GM12878 (cell line): ENCODE measurements around the gene TNFSF8. TPM values are rescaled to one million over a fixed set of nuclear protein-coding genes. Genes with fewer than 3 reads are reported as not detected.

ENCODE experiments used
- ATAC-seq: fragments of 200-7000 bp; cut with Tn5 transposase; 3 replicates; pipeline ENCODE4 v1.9.1; 2020; ENCODE audit warnings: mild to moderate bottlenecking, moderate library complexity
- BruUV-seq: library from RNA; stranded (reverse); fragments of 400-500 nt; replicated peaks from 2 replicates; lab custom pipeline; 2021; lab: Mats Ljungman, UMichigan
- CTCF ChIA-PET: fragments of 300-600 bp; sonication (Branson Sonifier 250); formaldehyde crosslinking; extraction: SDS; loops from one replicate; lab custom pipeline; 2021; ENCODE audit warnings: inconsistent platforms; lab: Yijun Ruan, JAX
- POLR2A ChIA-PET: fragments of 350-600 bp; formaldehyde crosslinking; extraction: SDS; loops from one replicate; lab custom pipeline; 2021; ENCODE audit warnings: inconsistent platforms; lab: Charles Lee
- RAD21 ChIA-PET: fragments of 300-600 bp; sonication (Branson Sonifier 250); formaldehyde crosslinking; loops from one replicate; lab custom pipeline; 2023; ENCODE audit warnings: antibody characterized with exemption; ENCODE audit not compliant: unreplicated experiment; lab: Charles Lee
- SMC1A ChIA-PET: fragments of 300-600 bp; sonication (Branson Sonifier 250); formaldehyde crosslinking; loops from one replicate; lab custom pipeline; 2023; ENCODE audit not compliant: unreplicated experiment, uncharacterized antibody; lab: Charles Lee
- DNase-seq: peaks from one replicate; pipeline ENCODE4 v3.0.0-alpha.2; 2011; ENCODE audit warnings: low read depth, low spot score
- FAIRE-seq: peaks from 3 replicates; lab custom pipeline; 2011; peaks lifted over from hg19 to GRCh38; lab: Jason Lieb, UNC
- H2AFZ ChIP-seq: 2 replicates; pipeline ENCODE4 v1.6.0; 2011; ENCODE audit warnings: low read depth, low read length, control low read depth; ENCODE audit not compliant: control insufficient read depth
- H3K27ac ChIP-seq: 2 replicates; pipeline ENCODE4 v1.5.1; 2011; ENCODE audit warnings: control low read depth; ENCODE audit not compliant: control insufficient read depth, insufficient read depth
- H3K27me3 ChIP-seq, 2 experiments: replicated peaks in 1 of 2; 2 replicates each; pipeline versions ENCODE4 v1.6.0 to v1.6.1; 2011; ENCODE audit warnings: low read length in 1 of 2; ENCODE audit not compliant: control insufficient read depth in 2 of 2, insufficient read depth in 2 of 2
- H3K36me3 ChIP-seq, 2 experiments: 2 replicates each; pipeline ENCODE4 v1.5.1; 2011; ENCODE audit warnings: low read length in 1 of 2; ENCODE audit not compliant: control insufficient read depth in 2 of 2, insufficient read depth in 2 of 2
- H3K4me1 ChIP-seq: 2 replicates; pipeline ENCODE4 v1.6.1; 2011; ENCODE audit warnings: mild to moderate bottlenecking, low read length, moderate library complexity, mixed read lengths; ENCODE audit not compliant: control insufficient read depth, insufficient read depth
- H3K4me2 ChIP-seq: 2 replicates; pipeline ENCODE4 v1.6.0; 2011; ENCODE audit warnings: control low read depth; ENCODE audit not compliant: control insufficient read depth, insufficient read depth
- H3K4me3 ChIP-seq: fragments of 200-600 bp; sonication (generic); 2 replicates; pipeline ENCODE4 v1.5.1; 2016
- H3K79me2 ChIP-seq: 2 replicates; pipeline ENCODE4 v1.6.0; 2011; ENCODE audit warnings: low read length; ENCODE audit not compliant: control insufficient read depth, insufficient read depth
- H3K9ac ChIP-seq: 2 replicates; pipeline ENCODE4 v1.8.0; 2011; ENCODE audit warnings: low read length, control low read depth, mixed read lengths; ENCODE audit not compliant: control insufficient read depth, insufficient read depth
- H3K9me3 ChIP-seq: replicated peaks from 3 replicates; pipeline ENCODE4 v1.5.1; 2011; ENCODE audit warnings: mild to moderate bottlenecking, low read length; ENCODE audit not compliant: control insufficient read depth, insufficient read depth
- H4K20me1 ChIP-seq: 2 replicates; pipeline ENCODE4 v1.6.0; 2011; ENCODE audit not compliant: control insufficient read depth, insufficient read depth
- BCL11A ChIP-seq: IDR thresholded peaks from 2 replicates; pipeline ENCODE4 v1.6.1; 2011; ENCODE audit warnings: low read depth, low read length
- E2F8 ChIP-seq: fragments of 450-650 bp; IDR thresholded peaks from 2 replicates; pipeline ENCODE4 v1.6.1; 2018; ENCODE audit warnings: mild to moderate bottlenecking, low read depth, moderate library complexity; ENCODE audit not compliant: partially characterized antibody
- FOXK2 ChIP-seq: fragments of 450-650 bp; IDR thresholded peaks from 2 replicates; pipeline ENCODE4 v1.6.1; 2017; ENCODE audit warnings: mild to moderate bottlenecking, moderate library complexity
- HCFC1 ChIP-seq: fragments of 150-350 bp; IDR thresholded peaks from 2 replicates; pipeline ENCODE4 v1.6.1; 2014; ENCODE audit warnings: low read length
- JUNB ChIP-seq: IDR thresholded peaks from 2 replicates; pipeline ENCODE4 v1.6.1; 2016; ENCODE audit warnings: antibody characterized with exemption, mild to moderate bottlenecking
- NR2C1 ChIP-seq: fragments of 450-650 bp; IDR thresholded peaks from 2 replicates; pipeline ENCODE4 v1.6.1; 2017; ENCODE audit warnings: antibody characterized with exemption, mild to moderate bottlenecking, moderate library complexity
- POLR2AphosphoS2 ChIP-seq: IDR thresholded peaks from 2 replicates; pipeline ENCODE4 v1.6.1; 2011; ENCODE audit warnings: low read depth, mild to moderate bottlenecking, low read length, improper control_type of control experiment, moderate library complexity
- POLR2AphosphoS5 ChIP-seq: IDR thresholded peaks from 2 replicates; pipeline ENCODE4 v1.6.1; 2011; ENCODE audit warnings: mild to moderate bottlenecking, low read length, inconsistent platforms
- RBBP5 ChIP-seq: fragments of 200-600 bp; sonication (generic); conservative IDR thresholded peaks from 2 replicates; pipeline ENCODE4 v1.6.1; 2016
- WGBS: methylation state at CpG from one replicate; pipeline ENCODE4 v1.1.6; 2016; ENCODE audit warnings: low lambda C conversion rate; ENCODE audit not compliant: insufficient replicate concordance, insufficient coverage; ENCODE audit errors: missing lambda C conversion rate; 5-methylcytosine and 5-hydroxymethylcytosine counted together
- in situ Hi-C: fragments of 300-500 bp; cut with MboI; formaldehyde crosslinking; loops from 9 replicates; pipeline ENCODE4 v1.14.3; 2018; ENCODE audit warnings: mixed read lengths
- intact Hi-C: fragments of 100-400 bp; cut with micrococcal nuclease; formaldehyde crosslinking; loops from one replicate; pipeline ENCODE4 v1.14.2; 2022; ENCODE audit not compliant: unreplicated experiment
- polyA plus RNA-seq, 11 experiments: library from polyadenylated mRNA; depleted of rRNA in 4 of 11; unstranded in 6 of 11; stranded (reverse) in 5 of 11; fragments of >200 nt; fragmentation: Nextera tagmentation in 4 of 11; fragmentation: Illumina TruSeq in 1 of 11; extraction: Ambion mirVana in 4 of 11; extraction: Trizol in 1 of 11; gene quantifications; 1 replicate in 1 of 11; 2 replicates in 10 of 11; pipeline versions ENCODE4 v1.2.1 to v1.2.3, GENCODE V29; 2011 to 2016; ENCODE audit warnings: inconsistent platforms in 2 of 11, missing spikeins in 2 of 11, low read depth in 1 of 11
- total RNA-seq, 4 experiments: library from RNA; depleted of rRNA in 3 of 4; stranded (reverse); fragments of >200 nt in 3 of 4; fragmentation: Illumina TruSeq in 1 of 4; extraction: Trizol in 1 of 4; gene quantifications; 2 replicates each; pipeline versions ENCODE4 v1.2.1 to v1.2.3, GENCODE V29; 2013 to 2021
- TF ChIP-seq, protein P1 (sequence below): IDR thresholded peaks from 2 replicates; pipeline ENCODE4 v1.6.1; 2012; ENCODE audit warnings: low read length, inconsistent platforms
- TF ChIP-seq, protein P2 (sequence below): IDR thresholded peaks from 2 replicates; pipeline ENCODE4 v1.6.1; 2012; ENCODE audit warnings: mild to moderate bottlenecking, low read depth, low read length

The TNFSF8 gene
- total and polyA plus RNA-seq, 10 of the 15 experiments (the other 5 are each of a cell fraction or from before 2014, with no cell fraction given) = 0.10 to 0.29 (median 0.15) TPM; not detected in 7

- no peak for TF ChIP-seq POLR2AphosphoS2
- no peak for TF ChIP-seq BCL11A
These were observed 74.0 kb downstream of the TNFSF8 start (continued) for GRCh38 chr9:114856215-114856941.

- Histone ChIP-seq H2AFZ (no peak overlapping the region), H3K4me1 (no peaks in the 10 kb centered on the region), H3K36me3 (no peaks in the 10 kb centered on the region), H3K9ac (no peak overlapping the region), H4K20me1 (no peaks in the 10 kb centered on the region), H3K27me3 (peaks cover 0 to 3% of the 10 kb centered on the region in 2 experiments; a peak in 2 of 4 replicates), H3K4me2 (no peak overlapping the region), H3K4me3 (no peak overlapping the region), H3K9me3 (no peaks in the 10 kb centered on the region; the same call in 1 of the 3 replicates), H3K27ac (no peak overlapping the region), H3K79me2 (no peaks in the 10 kb centered on the region)
- BruUV-seq = no TSS peak
- in situ Hi-C loops (no loop called here), intact Hi-C loops (no loop called here)
- ChIA-PET POLR2A (no interaction called here), RAD21 (no interaction called here), SMC1A (no interaction called here), CTCF (interaction anchor here (1.4 kb wide), 1 partner anchor 58 kb away, joined by 3 read pairs; no protein-coding TSS in a partner anchor)
- ATAC-seq (no peak), FAIRE-seq (no peak), DNase-seq (no peak)
- TF ChIP-seq, protein P1, sequence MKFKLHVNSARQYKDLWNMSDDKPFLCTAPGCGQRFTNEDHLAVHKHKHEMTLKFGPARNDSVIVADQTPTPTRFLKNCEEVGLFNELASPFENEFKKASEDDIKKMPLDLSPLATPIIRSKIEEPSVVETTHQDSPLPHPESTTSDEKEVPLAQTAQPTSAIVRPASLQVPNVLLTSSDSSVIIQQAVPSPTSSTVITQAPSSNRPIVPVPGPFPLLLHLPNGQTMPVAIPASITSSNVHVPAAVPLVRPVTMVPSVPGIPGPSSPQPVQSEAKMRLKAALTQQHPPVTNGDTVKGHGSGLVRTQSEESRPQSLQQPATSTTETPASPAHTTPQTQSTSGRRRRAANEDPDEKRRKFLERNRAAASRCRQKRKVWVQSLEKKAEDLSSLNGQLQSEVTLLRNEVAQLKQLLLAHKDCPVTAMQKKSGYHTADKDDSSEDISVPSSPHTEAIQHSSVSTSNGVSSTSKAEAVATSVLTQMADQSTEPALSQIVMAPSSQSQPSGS = no peak
- TF ChIP-seq POLR2AphosphoS2 (no peak), E2F8 (no peak), RBBP5 (no peak), NR2C1 (no peak), JUNB (no peak), HCFC1 (no peak), POLR2AphosphoS5 (no peak), FOXK2 (no peak)
- TF ChIP-seq, protein P2, sequence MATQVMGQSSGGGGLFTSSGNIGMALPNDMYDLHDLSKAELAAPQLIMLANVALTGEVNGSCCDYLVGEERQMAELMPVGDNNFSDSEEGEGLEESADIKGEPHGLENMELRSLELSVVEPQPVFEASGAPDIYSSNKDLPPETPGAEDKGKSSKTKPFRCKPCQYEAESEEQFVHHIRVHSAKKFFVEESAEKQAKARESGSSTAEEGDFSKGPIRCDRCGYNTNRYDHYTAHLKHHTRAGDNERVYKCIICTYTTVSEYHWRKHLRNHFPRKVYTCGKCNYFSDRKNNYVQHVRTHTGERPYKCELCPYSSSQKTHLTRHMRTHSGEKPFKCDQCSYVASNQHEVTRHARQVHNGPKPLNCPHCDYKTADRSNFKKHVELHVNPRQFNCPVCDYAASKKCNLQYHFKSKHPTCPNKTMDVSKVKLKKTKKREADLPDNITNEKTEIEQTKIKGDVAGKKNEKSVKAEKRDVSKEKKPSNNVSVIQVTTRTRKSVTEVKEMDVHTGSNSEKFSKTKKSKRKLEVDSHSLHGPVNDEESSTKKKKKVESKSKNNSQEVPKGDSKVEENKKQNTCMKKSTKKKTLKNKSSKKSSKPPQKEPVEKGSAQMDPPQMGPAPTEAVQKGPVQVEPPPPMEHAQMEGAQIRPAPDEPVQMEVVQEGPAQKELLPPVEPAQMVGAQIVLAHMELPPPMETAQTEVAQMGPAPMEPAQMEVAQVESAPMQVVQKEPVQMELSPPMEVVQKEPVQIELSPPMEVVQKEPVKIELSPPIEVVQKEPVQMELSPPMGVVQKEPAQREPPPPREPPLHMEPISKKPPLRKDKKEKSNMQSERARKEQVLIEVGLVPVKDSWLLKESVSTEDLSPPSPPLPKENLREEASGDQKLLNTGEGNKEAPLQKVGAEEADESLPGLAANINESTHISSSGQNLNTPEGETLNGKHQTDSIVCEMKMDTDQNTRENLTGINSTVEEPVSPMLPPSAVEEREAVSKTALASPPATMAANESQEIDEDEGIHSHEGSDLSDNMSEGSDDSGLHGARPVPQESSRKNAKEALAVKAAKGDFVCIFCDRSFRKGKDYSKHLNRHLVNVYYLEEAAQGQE = no peak
- WGBS = 0% methylated on average over 2 of the region's 2 CpGs
These were observed 74.9 kb downstream of the TNFSF8 start for GRCh38 chr9:114855488-114855887.
